Activated CD8-positive, alpha-beta memory T cell treated with anti-CD3 and anti-CD28 coated beads for 48 hours (primary cell): ENCODE measurements around the gene B9D2.

ENCODE experiments used
- DNase-seq, 3 experiments: peaks; one replicate each; pipeline ENCODE4 v3.0.0-alpha.2; 2020; ENCODE audit warnings: low read depth in 2 of 3, low spot score in 2 of 3

Gene B9D2

GRCh38 chr19:41311613-41312012, 52.3 kb downstream of the B9D2 start:
- no peak for DNase-seq

GRCh38 chr19:41311072-41311471, 52.9 kb downstream of the B9D2 start:
- no peak for DNase-seq

DNA sequence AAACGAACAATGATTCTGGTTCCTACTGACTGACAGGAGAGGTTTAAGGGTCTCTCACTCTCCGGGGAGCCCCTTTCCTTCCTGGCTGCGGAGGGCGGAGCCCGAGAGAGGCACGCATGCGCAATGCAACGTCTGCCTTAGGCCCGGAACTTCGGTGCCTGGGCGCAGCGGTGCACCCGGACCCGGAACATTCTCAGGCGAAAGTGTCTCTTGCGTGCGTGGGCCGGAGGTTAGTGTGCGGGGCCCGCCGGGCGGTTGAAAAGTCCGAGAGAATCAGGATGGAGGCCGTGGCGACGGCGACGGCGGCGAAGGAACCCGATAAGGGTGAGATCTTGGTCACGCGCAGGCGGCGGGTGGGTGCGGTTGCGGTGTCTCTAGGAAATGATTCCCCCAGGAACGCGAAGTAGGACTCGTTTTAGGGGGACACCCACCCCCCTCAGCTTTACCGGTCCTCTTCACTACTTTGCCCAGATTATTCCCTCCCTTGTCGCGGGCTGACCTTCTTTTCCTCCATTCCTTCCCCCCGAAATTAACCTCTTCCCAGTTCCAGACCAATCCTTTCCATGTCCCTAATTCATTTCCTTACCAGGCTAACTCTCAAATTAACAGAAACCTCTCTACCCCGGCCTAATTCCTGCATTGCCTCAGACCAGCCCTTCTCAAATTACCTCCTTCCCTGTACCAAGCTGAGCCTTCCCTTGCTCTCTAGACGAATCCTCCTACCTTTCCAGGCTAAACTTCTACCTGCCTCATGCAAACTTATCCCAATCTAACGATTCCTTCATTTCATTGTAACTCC, 53.7 kb downstream of the B9D2 start, which contains the start of gene CCDC97:
CCDC97 (plus strand) TSS at position 140 of the 799 bp plus-strand sequence; CDS start at position 279, 139 bp downstream.
- peak; percentile 78 to 87 (median 83) for DNase-seq

- DNase-seq = no peak
These were observed 54.5 kb downstream of the B9D2 start for GRCh38 chr19:41309180-41310032.

DNA sequence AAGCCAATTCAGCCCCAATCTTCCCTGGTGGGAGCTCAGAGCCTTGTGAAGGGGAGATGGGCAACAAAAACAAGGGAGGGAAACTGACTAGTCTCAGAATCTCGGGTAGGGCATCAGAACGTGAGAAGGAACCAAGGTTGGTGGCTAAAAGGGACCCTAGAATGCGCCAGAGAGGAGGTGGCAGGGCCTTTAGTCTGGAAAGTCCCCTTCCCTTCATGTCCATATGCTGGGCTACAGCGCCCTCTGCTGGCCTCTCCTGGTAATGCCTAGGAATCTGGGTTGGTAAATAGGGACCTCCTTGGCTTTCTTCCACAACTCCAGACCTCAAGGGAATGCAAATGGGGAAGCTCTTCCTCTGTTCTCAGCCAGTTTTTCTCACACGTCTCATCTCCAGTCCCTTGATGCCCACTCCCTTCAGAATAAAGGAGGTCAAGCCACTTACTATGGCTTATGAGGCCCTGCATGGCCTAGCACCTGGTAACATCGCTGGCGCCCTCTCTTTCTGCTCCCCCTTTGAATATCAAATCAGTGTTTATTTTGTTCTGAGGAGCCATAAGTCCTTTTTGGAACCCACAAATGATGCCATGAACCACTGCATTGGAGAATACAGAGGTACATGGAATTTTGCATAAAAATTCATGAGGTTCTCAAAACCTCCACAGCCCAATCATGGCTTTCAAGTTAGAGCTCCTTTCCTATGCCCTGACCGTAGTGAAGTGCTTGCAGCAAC, 55.3 kb downstream of the B9D2 start:
- DNase-seq = peak; percentile 70 to 99 (median 98)

DNA sequence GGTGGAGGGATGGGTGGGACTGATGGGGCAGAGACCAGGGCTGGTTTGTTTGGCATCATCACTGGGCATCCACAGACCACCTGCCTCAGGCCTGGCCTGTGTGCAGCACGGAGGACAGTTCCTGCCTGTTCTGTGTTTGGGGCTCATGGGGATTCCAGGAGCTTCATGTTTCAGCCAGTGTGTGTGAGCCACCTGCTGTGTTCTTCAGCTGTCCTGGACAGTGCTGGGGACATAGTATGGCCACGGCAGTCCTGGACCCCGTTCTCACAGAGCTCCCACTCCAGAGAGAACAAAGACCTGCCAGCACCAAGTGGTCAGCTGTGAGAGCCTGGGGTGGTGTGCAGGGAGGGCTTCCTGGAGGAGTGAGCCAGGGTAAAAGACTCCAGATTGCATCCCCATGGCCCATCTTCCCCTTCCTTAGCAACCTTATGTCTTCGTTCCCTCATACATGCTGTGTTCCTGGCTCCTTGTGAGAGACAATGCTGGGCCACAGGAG, 55.9 kb downstream of the B9D2 start:
- DNase-seq = no peak

DNA sequence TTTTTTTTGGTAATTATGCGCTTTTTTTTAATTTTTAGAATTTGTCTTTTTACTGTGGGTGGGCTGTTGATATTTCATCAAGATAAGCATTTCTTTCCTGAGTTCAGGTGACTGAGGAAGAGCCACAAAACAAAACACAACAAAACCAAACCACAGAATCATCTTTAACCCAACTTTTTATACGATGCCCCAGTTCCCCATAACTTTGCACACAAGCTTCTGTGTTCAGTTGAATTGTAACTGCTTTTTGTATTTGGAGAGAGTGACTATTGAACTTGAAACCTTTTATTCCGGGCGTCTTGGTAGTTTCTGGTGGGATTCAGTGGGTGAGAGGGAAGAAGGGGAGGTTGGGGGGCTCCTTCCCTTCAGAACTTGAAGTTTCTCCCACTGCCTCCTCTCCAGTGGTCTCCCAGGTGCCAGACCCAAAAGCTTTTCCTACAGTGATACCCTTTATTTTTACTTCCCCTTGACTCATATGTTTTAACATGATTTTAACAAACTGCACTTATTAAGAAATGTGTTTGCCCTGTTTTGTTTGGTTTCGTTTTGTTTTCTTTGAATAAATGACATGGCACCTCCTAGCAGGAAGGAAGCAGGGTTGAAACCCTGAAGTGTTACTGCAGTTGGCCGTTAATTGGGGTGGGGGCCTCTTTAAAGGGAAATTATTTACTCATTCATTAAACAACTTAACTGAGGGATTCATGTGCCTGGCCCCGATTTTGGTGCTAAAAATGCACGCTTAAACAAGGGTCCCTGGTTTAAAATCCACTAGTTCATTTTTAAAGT, 56.7 kb downstream of the B9D2 start:
- DNase-seq = no peak

DNA sequence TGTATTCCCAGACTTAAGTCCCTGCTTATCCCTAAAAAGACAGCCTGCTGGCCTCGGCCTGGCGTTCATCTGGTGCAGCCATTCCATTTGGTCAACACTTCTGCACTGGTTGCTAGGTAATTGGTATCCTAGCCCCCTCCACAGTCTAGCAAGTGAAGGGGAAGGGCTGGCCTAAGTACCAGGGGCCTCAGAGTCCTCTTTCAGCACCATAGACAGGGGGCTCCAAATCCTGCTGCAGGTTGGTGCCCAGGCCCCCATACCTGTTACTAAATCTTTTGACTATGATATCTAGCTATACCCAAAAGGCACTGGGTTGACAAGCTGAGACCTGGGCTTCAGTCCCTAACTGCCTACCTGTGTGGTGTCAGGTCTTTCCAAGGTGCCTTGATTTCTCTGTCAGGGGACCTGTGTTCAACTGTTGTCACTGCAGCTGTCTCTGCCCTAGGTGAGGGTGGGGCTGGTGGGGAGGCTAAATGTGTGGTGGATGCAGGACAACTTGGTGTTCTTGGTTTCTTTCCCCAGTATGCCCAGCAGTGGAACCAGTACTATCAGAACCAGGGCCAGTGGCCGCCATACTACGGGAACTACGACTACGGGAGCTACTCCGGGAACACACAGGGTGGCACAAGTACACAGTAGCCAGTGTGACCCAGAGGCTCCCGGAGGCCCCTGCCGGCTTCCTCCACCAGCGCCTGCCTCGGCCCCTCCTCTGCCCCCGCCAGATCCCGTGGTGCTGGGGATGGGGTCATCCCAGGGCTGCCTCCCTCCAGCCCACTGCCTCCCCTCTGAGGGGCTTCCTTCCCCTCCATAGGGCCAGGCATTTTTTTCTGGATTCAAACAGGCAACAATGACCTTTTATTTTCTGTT, 57.8 kb downstream of the B9D2 start:
- DNase-seq = no peak

DNA sequence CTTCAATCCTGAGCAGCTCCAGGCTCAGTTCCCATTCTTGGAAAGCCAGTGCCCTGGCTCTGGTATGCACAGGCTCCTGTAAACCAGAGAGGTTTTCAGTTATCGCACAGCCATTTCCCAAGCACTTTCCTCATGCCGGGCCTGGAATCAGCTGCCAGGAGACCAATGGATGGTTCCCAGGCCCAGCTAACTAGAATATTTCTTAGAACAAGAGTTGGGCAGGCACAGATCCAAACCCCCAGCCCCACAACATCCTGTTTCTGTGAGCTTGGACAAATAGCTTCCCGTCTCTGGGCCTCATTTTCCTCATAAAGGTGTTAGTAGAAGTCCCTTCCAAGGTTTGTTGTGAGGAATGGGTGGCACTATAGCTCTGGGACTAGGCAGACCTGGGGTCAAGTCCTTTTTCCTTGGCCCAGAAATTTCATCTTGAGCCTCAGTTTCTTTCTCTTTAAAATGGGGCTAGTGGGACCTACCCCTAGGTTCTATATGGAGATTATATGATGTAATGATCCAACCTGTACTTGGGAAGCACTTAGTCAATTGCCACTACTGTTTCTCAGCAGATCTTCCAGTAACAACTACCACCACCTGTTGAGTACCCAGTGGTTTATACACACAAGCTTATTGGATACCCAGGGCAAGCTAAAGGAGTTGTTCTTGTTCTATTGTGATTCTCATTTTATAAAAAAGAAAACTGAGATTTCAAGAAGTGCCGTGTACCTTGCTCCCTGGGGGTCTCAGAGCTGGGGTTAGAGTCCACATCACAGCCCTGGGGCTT, 59.1 kb downstream of the B9D2 start:
- DNase-seq = no peak
